ENCODE results near the gene CCL18.
"Not testable (repeated sequence)": the region's sequence is repeated elsewhere in the genome, so short reads cannot be mapped to it uniquely, and the experiment has no call there.

The CCL18 gene

GRCh38 chr17:36069136-36069535 lies 5.1 kb downstream of the CCL18 start:
- H3K9me3 ChIP-seq (ENCODE audit: control insufficient read depth in 2 of 2, low read length in 2 of 2) = no peaks in the 10 kb centered on the region
- H3K9ac ChIP-seq (ENCODE audit: low read depth in 1 of 2, low read length in 2 of 2) = no peak overlapping the region
- H3K27ac ChIP-seq (ENCODE audit: low read depth in 2 of 2, low read length in 2 of 2) = no peak overlapping the region
- H3K36me3 ChIP-seq (ENCODE audit: control insufficient read depth in 2 of 2, insufficient read depth in 2 of 2, low read length in 2 of 2) = no peaks in the 10 kb centered on the region
- H3K27me3 ChIP-seq (ENCODE audit: control insufficient read depth in 2 of 2, insufficient read depth in 2 of 2, low read length in 2 of 2) = no peaks in the 10 kb centered on the region
- no peak overlapping the region for H3K4me3 ChIP-seq (ENCODE audit: low read length in 2 of 2)
- peaks cover 0 to 3% of the 10 kb centered on the region in 2 donors for H3K4me1 ChIP-seq (ENCODE audit: control insufficient read depth in 2 of 2, insufficient read depth in 2 of 2, low read length in 2 of 2)

- H3K4me1 ChIP-seq (ENCODE audit: control insufficient read depth in 2 of 2, insufficient read depth in 2 of 2, low read length in 2 of 2) = peaks cover 0 to 3% of the 10 kb centered on the region in 2 donors
These were observed 6.4 kb downstream of the CCL18 start for GRCh38 chr17:36070427-36070826.

GRCh38 chr17:36071751-36072150 lies 7.7 kb downstream of the CCL18 start:
- Histone ChIP-seq H3K4me1 (ENCODE audit: control insufficient read depth in 2 of 2, insufficient read depth in 2 of 2, low read length in 2 of 2) (peaks cover 0 to 3% of the 10 kb centered on the region in 2 donors), H3K4me3 (ENCODE audit: low read length in 2 of 2) (no peak overlapping the region), H3K36me3 (ENCODE audit: control insufficient read depth in 2 of 2, insufficient read depth in 2 of 2, low read length in 2 of 2) (no peaks in the 10 kb centered on the region), H3K9ac (ENCODE audit: low read depth in 1 of 2, low read length in 2 of 2) (no peak overlapping the region), H3K9me3 (ENCODE audit: control insufficient read depth in 2 of 2, low read length in 2 of 2) (no peaks in the 10 kb centered on the region), H3K27ac (ENCODE audit: low read depth in 2 of 2, low read length in 2 of 2) (no peak overlapping the region), H3K27me3 (ENCODE audit: control insufficient read depth in 2 of 2, insufficient read depth in 2 of 2, low read length in 2 of 2) (no peaks in the 10 kb centered on the region)

More at GRCh38 chr17:36070427-36070826, 6.4 kb downstream of the CCL18 start:
- Histone ChIP-seq H3K27ac (ENCODE audit: low read depth in 2 of 2, low read length in 2 of 2) (no peak overlapping the region), H3K36me3 (ENCODE audit: control insufficient read depth in 2 of 2, insufficient read depth in 2 of 2, low read length in 2 of 2) (no peaks in the 10 kb centered on the region), H3K4me3 (ENCODE audit: low read length in 2 of 2) (no peak overlapping the region), H3K27me3 (ENCODE audit: control insufficient read depth in 2 of 2, insufficient read depth in 2 of 2, low read length in 2 of 2) (no peaks in the 10 kb centered on the region), H3K9me3 (ENCODE audit: control insufficient read depth in 2 of 2, low read length in 2 of 2) (no peaks in the 10 kb centered on the region), H3K9ac (ENCODE audit: low read depth in 1 of 2, low read length in 2 of 2) (no peak overlapping the region)

GRCh38 chr17:36072431-36073121 lies 8.5 kb downstream of the CCL18 start:
- Histone ChIP-seq H3K4me1 (ENCODE audit: control insufficient read depth in 2 of 2, insufficient read depth in 2 of 2, low read length in 2 of 2) (peaks cover 0 to 3% of the 10 kb centered on the region in 2 donors), H3K9me3 (ENCODE audit: control insufficient read depth in 2 of 2, low read length in 2 of 2) (no peaks in the 10 kb centered on the region), H3K9ac (ENCODE audit: low read depth in 1 of 2, low read length in 2 of 2) (no peak overlapping the region), H3K36me3 (ENCODE audit: control insufficient read depth in 2 of 2, insufficient read depth in 2 of 2, low read length in 2 of 2) (no peaks in the 10 kb centered on the region), H3K27me3 (ENCODE audit: control insufficient read depth in 2 of 2, insufficient read depth in 2 of 2, low read length in 2 of 2) (no peaks in the 10 kb centered on the region), H3K27ac (ENCODE audit: low read depth in 2 of 2, low read length in 2 of 2) (no peak overlapping the region), H3K4me3 (ENCODE audit: low read length in 2 of 2) (no peak overlapping the region)

- Histone ChIP-seq H3K36me3 (ENCODE audit: control insufficient read depth in 2 of 2, insufficient read depth in 2 of 2, low read length in 2 of 2) (no peaks in the 10 kb centered on the region), H3K9me3 (ENCODE audit: control insufficient read depth in 2 of 2, low read length in 2 of 2) (no peaks in the 10 kb centered on the region), H3K27me3 (ENCODE audit: control insufficient read depth in 2 of 2, insufficient read depth in 2 of 2, low read length in 2 of 2) (no peaks in the 10 kb centered on the region), H3K4me1 (ENCODE audit: control insufficient read depth in 2 of 2, insufficient read depth in 2 of 2, low read length in 2 of 2) (peaks cover 0 to 3% of the 10 kb centered on the region in 2 donors), H3K9ac (ENCODE audit: low read depth in 1 of 2, low read length in 2 of 2) (no peak overlapping the region), H3K4me3 (ENCODE audit: low read length in 2 of 2) (no peak overlapping the region), H3K27ac (ENCODE audit: low read depth in 2 of 2, low read length in 2 of 2) (no peak overlapping the region)
These were observed 10.3 kb downstream of the CCL18 start for GRCh38 chr17:36074365-36074764.

- not testable (repeated sequence) for H3K4me3 ChIP-seq (ENCODE audit: low read length in 2 of 2)
These were observed 17.8 kb downstream of the CCL18 start for GRCh38 chr17:36081681-36082471.

GRCh38 chr17:36082482-36083120 lies 18.5 kb downstream of the CCL18 start:
- peak overlapping the region; percentile 35 to 52 for H3K27ac ChIP-seq (ENCODE audit: low read depth in 2 of 2, low read length in 2 of 2)
- H3K36me3 ChIP-seq (ENCODE audit: control insufficient read depth in 2 of 2, insufficient read depth in 2 of 2, low read length in 2 of 2); H3K4me3 ChIP-seq (ENCODE audit: low read length in 2 of 2); H3K9me3 ChIP-seq (ENCODE audit: control insufficient read depth in 2 of 2, low read length in 2 of 2); H3K27me3 ChIP-seq (ENCODE audit: control insufficient read depth in 2 of 2, insufficient read depth in 2 of 2, low read length in 2 of 2); H3K9ac ChIP-seq (ENCODE audit: low read depth in 1 of 2, low read length in 2 of 2); H3K4me1 ChIP-seq (ENCODE audit: control insufficient read depth in 2 of 2, insufficient read depth in 2 of 2, low read length in 2 of 2): not testable (repeated sequence)

More at GRCh38 chr17:36081681-36082471, 17.8 kb downstream of the CCL18 start:
- not testable (repeated sequence) for H3K27me3 ChIP-seq (ENCODE audit: control insufficient read depth in 2 of 2, insufficient read depth in 2 of 2, low read length in 2 of 2); H3K4me1 ChIP-seq (ENCODE audit: control insufficient read depth in 2 of 2, insufficient read depth in 2 of 2, low read length in 2 of 2); H3K9me3 ChIP-seq (ENCODE audit: control insufficient read depth in 2 of 2, low read length in 2 of 2); H3K9ac ChIP-seq (ENCODE audit: low read depth in 1 of 2, low read length in 2 of 2); H3K36me3 ChIP-seq (ENCODE audit: control insufficient read depth in 2 of 2, insufficient read depth in 2 of 2, low read length in 2 of 2)
- H3K27ac ChIP-seq (ENCODE audit: low read depth in 2 of 2, low read length in 2 of 2) = peak overlapping the region; percentile 35 to 52

- not testable (repeated sequence) for H3K27ac ChIP-seq (ENCODE audit: low read depth in 2 of 2, low read length in 2 of 2); H3K4me1 ChIP-seq (ENCODE audit: control insufficient read depth in 2 of 2, insufficient read depth in 2 of 2, low read length in 2 of 2); H3K36me3 ChIP-seq (ENCODE audit: control insufficient read depth in 2 of 2, insufficient read depth in 2 of 2, low read length in 2 of 2); H3K9me3 ChIP-seq (ENCODE audit: control insufficient read depth in 2 of 2, low read length in 2 of 2); H3K4me3 ChIP-seq (ENCODE audit: low read length in 2 of 2); H3K9ac ChIP-seq (ENCODE audit: low read depth in 1 of 2, low read length in 2 of 2); H3K27me3 ChIP-seq (ENCODE audit: control insufficient read depth in 2 of 2, insufficient read depth in 2 of 2, low read length in 2 of 2)
These were observed 19.6 kb downstream of the CCL18 start for GRCh38 chr17:36083691-36084090.

- Histone ChIP-seq H3K9ac (ENCODE audit: low read depth in 1 of 2, low read length in 2 of 2) (no peak overlapping the region), H3K4me3 (ENCODE audit: low read length in 2 of 2) (no peak overlapping the region), H3K27me3 (ENCODE audit: control insufficient read depth in 2 of 2, insufficient read depth in 2 of 2, low read length in 2 of 2) (no peaks in the 10 kb centered on the region), H3K9me3 (ENCODE audit: control insufficient read depth in 2 of 2, low read length in 2 of 2) (no peaks in the 10 kb centered on the region), H3K36me3 (ENCODE audit: control insufficient read depth in 2 of 2, insufficient read depth in 2 of 2, low read length in 2 of 2) (no peaks in the 10 kb centered on the region), H3K4me1 (ENCODE audit: control insufficient read depth in 2 of 2, insufficient read depth in 2 of 2, low read length in 2 of 2) (no peaks in the 10 kb centered on the region), H3K27ac (ENCODE audit: low read depth in 2 of 2, low read length in 2 of 2) (no peak overlapping the region)
These were observed 21.7 kb downstream of the CCL18 start for GRCh38 chr17:36085765-36086164.

GRCh38 chr17:36086791-36087190 lies 22.7 kb downstream of the CCL18 start:
- Histone ChIP-seq H3K9me3 (ENCODE audit: control insufficient read depth in 2 of 2, low read length in 2 of 2) (no peaks in the 10 kb centered on the region), H3K27me3 (ENCODE audit: control insufficient read depth in 2 of 2, insufficient read depth in 2 of 2, low read length in 2 of 2) (no peaks in the 10 kb centered on the region), H3K36me3 (ENCODE audit: control insufficient read depth in 2 of 2, insufficient read depth in 2 of 2, low read length in 2 of 2) (no peaks in the 10 kb centered on the region), H3K27ac (ENCODE audit: low read depth in 2 of 2, low read length in 2 of 2) (no peak overlapping the region), H3K4me3 (ENCODE audit: low read length in 2 of 2) (no peak overlapping the region), H3K4me1 (ENCODE audit: control insufficient read depth in 2 of 2, insufficient read depth in 2 of 2, low read length in 2 of 2) (no peaks in the 10 kb centered on the region), H3K9ac (ENCODE audit: low read depth in 1 of 2, low read length in 2 of 2) (no peak overlapping the region)
